ENCODE data around the gene LYRM2.

DNA sequence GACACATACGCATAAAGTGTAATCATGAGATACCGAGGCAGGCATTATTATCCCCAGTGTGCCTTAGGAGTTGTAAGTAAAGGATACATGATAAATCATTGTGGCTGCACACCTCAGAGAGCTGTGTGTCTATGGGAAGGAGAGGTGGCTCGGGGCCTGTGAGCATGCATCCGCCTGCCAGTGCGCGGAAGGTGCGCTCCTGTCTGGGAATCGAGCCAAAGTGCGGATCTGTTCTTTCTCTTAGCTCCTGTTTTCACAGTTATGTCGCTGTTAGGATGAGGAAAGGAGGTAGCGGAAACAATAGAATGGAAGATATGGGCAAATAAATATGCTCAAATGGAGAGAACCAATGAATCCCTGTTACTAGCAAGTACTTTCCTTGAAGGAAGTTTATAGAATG lies 107.6 kb downstream of the LYRM2 start:
- TF ChIP-seq, protein P1, sequence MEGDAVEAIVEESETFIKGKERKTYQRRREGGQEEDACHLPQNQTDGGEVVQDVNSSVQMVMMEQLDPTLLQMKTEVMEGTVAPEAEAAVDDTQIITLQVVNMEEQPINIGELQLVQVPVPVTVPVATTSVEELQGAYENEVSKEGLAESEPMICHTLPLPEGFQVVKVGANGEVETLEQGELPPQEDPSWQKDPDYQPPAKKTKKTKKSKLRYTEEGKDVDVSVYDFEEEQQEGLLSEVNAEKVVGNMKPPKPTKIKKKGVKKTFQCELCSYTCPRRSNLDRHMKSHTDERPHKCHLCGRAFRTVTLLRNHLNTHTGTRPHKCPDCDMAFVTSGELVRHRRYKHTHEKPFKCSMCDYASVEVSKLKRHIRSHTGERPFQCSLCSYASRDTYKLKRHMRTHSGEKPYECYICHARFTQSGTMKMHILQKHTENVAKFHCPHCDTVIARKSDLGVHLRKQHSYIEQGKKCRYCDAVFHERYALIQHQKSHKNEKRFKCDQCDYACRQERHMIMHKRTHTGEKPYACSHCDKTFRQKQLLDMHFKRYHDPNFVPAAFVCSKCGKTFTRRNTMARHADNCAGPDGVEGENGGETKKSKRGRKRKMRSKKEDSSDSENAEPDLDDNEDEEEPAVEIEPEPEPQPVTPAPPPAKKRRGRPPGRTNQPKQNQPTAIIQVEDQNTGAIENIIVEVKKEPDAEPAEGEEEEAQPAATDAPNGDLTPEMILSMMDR (IDR thresholded peaks at IDR 0.05; ENCODE audit: low read length), result no peak
- TF ChIP-seq EZH2 (optimal IDR thresholded peaks at IDR 0.05; ENCODE audit: low read depth, low read length), result no peak

All from MM.1S (cell line).